PFSK-1 (cell line): ENCODE results near the gene ABCB10.

ENCODE experiments used
- FOXP2 ChIP-seq: optimal IDR thresholded peaks from 2 replicates; pipeline ENCODE3; 2011; ENCODE audit warnings: borderline replicate concordance, control low read depth, inconsistent platforms; ENCODE audit not compliant: insufficient read depth; ENCODE audit errors: extremely low read length, extremely low read depth
- POLR2AphosphoS5 ChIP-seq: IDR thresholded peaks from 2 replicates; pipeline ENCODE4 v1.6.1; 2012; ENCODE audit warnings: low read depth, mild to moderate bottlenecking, control low read depth, low read length, moderate library complexity
- REST ChIP-seq, 2 experiments: IDR thresholded peaks; 2 replicates each; pipeline versions ENCODE4 v1.6.1 to v1.8.0; 2011 to 2012; ENCODE audit warnings: low read depth in 2 of 2, low read length in 2 of 2, control low read depth in 1 of 2, inconsistent platforms in 1 of 2, mild to moderate bottlenecking in 1 of 2, moderate library complexity in 1 of 2; ENCODE audit not compliant: insufficient read depth in 1 of 2
- SIN3A ChIP-seq: IDR thresholded peaks from 2 replicates; pipeline ENCODE4 v1.6.1; 2012; ENCODE audit warnings: mild to moderate bottlenecking, low read length, moderate library complexity, borderline replicate concordance; ENCODE audit not compliant: insufficient read depth
- TAF1 ChIP-seq: IDR thresholded peaks from 2 replicates; pipeline ENCODE4 v1.6.1; 2012; ENCODE audit warnings: low read length, control low read depth, borderline replicate concordance; ENCODE audit not compliant: insufficient read depth

- TF ChIP-seq POLR2AphosphoS5 (no peak), TAF1 (no peak), REST (IDR thresholded peaks at IDR 0.05; ENCODE audit: insufficient read depth in 1 of 2, low read depth in 2 of 2, low read length in 2 of 2) (no peak), FOXP2 (no peak), SIN3A (no peak)
These were observed 20.6 kb downstream of the ABCB10 start for GRCh38 chr1:229537894-229538293.
